AG08396 (cell line): ENCODE data around the gene TOM1.
"Not testable (repeated sequence)": the region's sequence is repeated elsewhere in the genome, so short reads cannot be mapped to it uniquely, and the experiment has no call there.

Experiments
- DNase-seq: peaks from one replicate; pipeline ENCODE4 v3.0.0; 2012; ENCODE audit warnings: low spot score, mixed read lengths

TOM1 gene

GRCh38 chr22:35375031-35375430 is 75.3 kb downstream of the TOM1 start:
- no peak for DNase-seq

DNA sequence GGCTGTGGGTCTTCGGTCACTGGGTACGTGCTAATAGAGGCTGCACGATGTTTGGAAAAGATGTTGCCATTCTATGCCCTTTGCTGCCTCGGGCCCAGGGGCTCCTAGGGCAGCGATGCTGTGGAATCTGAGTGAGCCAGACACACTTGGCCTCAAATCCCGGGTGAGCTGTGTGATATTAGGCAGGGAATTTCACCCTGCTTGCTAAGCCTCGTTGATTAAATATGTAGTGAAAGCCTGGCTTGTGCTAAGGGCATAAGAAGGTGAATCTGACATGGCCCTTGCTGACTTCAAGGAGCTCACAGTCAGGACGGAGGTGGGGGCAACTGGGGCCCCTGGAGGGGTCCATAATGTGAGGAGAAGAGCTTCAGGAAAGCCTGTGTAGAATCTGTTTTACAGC is 75.8 kb downstream of the TOM1 start:
- DNase-seq, result no peak

- peak; percentile 92 for DNase-seq
Observed at GRCh38 chr22:35376728-35377472, 77.2 kb downstream of the TOM1 start.

DNA sequence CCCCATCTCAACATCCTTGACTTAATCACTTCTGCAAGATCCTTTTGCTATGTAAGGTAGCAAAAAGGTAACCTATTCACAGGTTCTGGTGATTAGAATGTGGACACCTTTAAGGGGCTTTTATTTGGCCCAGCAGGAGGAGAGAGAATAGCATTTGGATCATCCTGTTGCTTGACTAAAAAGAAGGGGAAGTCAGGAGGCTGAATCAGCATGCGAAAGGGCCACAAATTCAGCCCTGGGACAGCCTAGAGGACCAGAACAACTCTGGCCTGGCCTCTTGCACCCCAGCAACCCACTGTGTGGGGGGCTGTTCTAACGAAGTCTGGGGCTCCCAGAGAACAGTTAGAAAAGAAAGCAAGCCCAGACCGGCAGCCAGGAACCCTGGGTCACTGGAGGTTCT is 78.0 kb downstream of the TOM1 start:
- DNase-seq, result no peak

- DNase-seq, result no peak
Observed at GRCh38 chr22:35378621-35379020, 78.9 kb downstream of the TOM1 start.

GRCh38 chr22:35379146-35379993 is 79.7 kb downstream of the TOM1 start:
- DNase-seq, result no peak

DNA sequence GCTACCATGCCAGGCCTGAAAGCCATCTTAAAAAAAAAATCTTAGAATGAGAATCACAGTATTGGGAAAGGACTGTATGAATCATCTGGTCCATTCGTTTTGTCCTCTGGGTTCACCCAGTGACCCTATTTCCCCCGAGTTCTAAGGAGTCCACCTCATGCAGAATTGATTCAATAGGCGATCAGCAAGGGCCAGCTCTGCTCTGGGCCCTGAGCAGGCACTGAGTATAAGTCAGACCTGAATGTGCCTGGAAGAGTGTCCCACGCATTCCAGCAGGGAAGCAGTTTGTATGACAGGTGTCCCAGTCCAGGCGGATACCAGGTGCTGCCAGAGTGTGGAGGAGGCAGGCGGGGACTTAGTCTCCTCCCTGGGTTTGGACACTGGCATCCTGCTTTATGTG is 80.3 kb downstream of the TOM1 start:
- DNase-seq, result peak; percentile 39

DNA sequence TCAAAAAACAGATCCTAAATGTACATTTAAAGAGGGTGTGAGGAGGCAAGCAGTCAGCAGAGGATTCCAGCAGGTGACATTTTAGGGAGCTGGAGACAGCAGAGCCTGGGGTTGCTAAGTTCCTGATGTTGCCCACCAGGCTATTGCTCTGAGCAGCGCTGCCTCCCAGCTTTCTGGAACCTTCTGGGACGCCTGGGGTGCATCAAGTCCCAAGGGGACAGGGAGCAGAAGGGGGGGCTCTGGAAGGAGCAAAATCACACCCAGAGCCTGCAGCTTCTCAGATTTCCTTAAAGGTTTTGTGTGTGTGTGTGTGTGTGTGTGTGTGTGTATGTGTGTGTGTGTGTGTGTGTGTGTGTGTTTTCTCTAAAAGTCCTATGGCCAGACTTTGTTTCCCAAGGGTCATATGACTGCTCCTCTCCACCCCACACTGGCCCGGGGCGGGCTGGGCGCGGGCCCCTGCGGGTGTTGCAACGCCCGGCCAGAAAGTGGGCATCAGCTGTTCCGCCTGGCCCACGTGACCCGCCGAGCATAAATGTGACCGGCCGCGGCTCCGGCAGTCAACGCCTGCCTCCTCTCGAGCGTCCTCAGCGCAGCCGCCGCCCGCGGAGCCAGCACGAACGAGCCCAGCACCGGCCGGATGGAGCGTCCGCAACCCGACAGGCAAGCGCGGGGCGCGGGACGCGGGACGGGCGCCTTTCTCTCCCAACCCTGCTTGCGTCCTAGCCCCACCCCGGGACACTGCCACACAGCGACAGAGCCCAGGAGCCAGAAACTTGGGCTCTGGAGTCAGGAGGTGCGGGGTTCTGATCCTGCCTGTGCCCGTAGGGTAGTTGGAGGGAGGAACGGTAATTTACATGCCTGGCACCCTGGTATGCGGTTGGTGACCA is 81.1 kb downstream of the TOM1 start, which contains the start of gene HMOX1:
TSS of gene HMOX1 (plus strand) at position 560 of the 887 bp plus-strand sequence. CDS start at position 638, 78 bp downstream.
- DNase-seq, result peak; percentile 94

GRCh38 chr22:35381424-35382009 is 81.8 kb downstream of the TOM1 start:
- DNase-seq, result no peak

- DNase-seq, result no peak
Observed at GRCh38 chr22:35383679-35384071, 84.0 kb downstream of the TOM1 start.

DNA sequence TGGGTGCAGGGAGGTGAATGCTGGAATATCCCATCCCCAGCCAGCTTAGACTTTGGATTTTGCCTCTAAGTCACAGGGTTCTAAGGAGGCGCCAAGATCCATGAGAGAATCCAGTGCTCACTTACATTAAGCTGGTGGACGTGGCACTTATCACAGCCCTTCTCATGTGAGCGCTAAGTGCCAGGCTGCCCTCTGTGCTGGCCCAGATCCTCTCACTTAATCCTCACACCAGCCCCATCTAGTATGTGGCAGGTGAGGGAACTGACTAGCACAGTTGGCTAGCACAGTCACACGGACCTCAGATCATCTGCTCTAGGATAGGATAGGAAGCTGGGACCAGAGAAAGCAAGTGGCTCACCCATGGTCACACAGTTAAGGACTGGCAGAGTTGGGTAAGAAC is 84.8 kb downstream of the TOM1 start:
- no peak for DNase-seq

DNA sequence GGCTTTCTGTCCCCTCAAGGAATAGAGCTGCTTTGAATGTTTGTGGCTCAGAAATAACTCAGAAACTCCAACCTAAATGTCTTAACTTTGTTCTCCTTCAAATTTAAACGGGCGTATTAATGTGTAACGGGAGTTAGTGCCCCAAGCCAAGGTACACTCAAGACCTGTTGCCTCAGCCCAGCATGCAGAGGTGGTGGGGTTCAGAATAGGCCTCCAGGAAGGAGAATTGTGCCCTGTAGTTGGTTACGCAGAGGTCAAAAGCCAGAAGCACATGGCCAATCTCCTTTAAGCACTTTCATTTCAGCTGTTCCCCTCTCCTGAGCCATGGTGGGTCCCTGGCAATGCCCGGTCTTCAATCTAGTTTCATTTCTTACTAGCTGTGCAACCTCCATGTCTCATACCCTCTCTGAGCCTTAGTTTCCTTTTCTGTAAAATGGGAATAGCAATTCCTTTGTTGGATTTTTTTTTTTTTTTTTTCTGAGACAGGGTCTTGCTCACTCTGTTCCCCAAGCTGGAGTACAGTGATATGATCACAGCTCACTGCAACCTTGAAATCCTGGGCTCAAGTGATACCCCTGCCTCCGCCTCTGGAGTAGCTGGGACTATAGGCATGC is 85.4 kb downstream of the TOM1 start:
- DNase-seq, result no peak

- DNase-seq, result no peak
Observed at GRCh38 chr22:35386670-35387288, 87.1 kb downstream of the TOM1 start.

DNA sequence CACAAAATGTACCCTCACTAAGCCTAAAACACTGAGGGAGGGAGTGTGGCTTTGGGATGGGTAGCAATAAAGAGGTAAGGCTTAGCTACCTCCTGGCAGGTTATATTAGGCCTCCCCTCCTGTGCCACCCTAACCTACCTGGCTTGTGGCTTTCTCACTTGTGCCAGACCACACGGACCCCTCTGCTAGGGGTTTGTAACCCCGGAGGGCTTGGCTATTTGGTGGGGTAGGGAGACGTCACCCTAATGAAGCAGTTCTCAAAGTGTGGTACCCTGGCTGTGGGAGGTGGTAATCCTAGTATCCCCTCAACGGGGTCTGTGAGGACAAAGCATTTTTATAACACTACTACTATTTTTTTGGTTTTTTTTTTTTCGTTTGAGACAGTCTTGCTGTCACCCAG is 91.2 kb downstream of the TOM1 start:
- DNase-seq, result no peak

- no peak for DNase-seq
Observed at GRCh38 chr22:35392357-35392756, 92.7 kb downstream of the TOM1 start.

DNA sequence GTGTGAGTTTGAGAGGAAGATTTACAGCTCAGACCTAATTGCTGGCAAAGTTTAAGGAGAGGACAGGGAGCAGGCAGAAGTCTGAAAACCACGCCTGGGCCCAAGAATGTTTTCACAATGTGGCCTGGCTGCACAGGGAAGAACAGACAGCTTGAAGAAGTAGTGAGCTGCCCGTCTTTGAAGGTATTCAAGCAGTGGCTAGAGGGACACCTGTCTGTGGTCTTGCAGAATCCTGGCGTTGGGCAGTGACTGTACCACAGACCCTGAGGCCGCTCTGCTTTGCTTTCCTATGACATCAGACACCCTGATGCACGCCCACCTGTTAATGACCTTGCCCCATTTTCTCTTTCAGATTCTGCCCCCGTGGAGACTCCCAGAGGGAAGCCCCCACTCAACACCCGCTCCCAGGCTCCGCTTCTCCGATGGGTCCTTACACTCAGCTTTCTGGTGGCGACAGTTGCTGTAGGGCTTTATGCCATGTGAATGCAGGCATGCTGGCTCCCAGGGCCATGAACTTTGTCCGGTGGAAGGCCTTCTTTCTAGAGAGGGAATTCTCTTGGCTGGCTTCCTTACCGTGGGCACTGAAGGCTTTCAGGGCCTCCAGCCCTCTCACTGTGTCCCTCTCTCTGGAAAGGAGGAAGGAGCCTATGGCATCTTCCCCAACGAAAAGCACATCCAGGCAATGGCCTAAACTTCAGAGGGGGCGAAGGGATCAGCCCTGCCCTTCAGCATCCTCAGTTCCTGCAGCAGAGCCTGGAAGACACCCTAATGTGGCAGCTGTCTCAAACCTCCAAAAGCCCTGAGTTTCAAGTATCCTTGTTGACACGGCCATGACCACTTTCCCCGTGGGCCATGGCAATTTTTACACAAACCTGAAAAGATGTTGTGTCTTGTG is 93.7 kb downstream of the TOM1 start:
- DNase-seq, result no peak

DNA sequence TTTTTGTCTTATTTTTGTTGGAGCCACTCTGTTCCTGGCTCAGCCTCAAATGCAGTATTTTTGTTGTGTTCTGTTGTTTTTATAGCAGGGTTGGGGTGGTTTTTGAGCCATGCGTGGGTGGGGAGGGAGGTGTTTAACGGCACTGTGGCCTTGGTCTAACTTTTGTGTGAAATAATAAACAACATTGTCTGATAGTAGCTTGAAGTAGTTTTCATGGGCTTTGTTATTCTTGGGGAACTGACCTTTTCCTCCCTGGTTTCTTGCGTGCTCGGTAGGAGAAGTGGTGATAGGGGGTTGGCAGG is 94.3 kb downstream of the TOM1 start:
- no peak for DNase-seq

- no peak for DNase-seq
Observed at GRCh38 chr22:35394810-35395563, 95.3 kb downstream of the TOM1 start.

DNA sequence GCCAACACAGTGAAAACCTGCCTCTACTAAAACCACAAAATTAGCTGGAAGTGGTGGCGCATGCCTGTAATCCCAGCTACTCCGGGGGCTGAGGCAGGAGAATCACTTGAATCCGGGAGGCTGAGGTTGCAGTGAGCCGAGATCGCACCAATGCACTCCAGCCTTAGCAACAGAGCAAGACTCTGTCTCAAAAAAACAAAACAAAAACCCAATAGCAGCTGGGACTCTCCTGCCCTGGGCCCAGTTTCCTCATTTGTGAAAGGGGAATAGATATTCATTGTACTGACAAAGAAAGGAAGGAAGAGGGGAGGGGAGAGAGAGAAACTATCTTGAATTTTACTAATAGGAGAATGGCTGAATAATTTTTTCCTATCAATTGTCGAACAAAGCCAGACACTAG is 96.9 kb downstream of the TOM1 start:
- DNase-seq, result not testable (repeated sequence)
